Gastrocnemius medialis (tissue), 4 donors: ENCODE data around the gene RXFP4.
"Not testable (repeated sequence)": the region's sequence is repeated elsewhere in the genome, so short reads cannot be mapped to it uniquely, and the experiment has no call there.

Experiments used
- POLR2A ChIP-seq, 2 donors: fragments of 450-650 bp; IDR thresholded peaks; one replicate each; pipeline ENCODE4 v1.6.1; 2017; ENCODE audit warnings: antibody characterized with exemption in 2 of 2, mild to moderate bottlenecking in 2 of 2, moderate library complexity in 2 of 2
- TF ChIP-seq, protein P1 (sequence below), 5 experiments: fragments of 450-650 bp in 3 of 5; fragments of 200-600 bp in 2 of 5; sonication (generic) in 2 of 5; IDR thresholded peaks in 4 of 5; conservative IDR thresholded peaks in 1 of 5; 1 replicate in 4 of 5; 2 replicates in 1 of 5; pipeline ENCODE4 v1.5.1; 2016 to 2019; ENCODE audit warnings: antibody characterized with exemption in 5 of 5, mild to moderate bottlenecking in 3 of 5, moderate library complexity in 3 of 5

DNA sequence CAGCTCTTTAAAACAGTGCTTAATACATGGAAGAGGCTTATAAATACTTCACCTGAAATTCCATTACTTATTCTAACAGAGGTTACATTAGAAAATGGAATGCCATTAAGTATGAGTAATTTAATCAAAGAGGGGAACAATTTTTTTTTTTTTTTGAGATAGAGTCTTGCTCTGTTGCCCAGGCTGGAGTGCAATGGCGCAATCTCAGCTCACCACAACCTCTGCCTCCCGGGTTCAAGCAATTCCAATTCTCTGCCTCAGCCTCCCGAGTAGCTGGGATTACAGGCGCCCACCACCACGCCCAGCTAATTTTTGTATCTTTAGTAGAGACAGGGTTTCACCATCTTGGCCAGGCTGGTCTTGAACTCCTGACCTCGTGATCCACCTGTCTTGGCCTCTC is 45.8 kb upstream of the RXFP4 start:
- TF ChIP-seq POLR2A (IDR thresholded peaks at IDR 0.05): not testable (repeated sequence)
- TF ChIP-seq, protein P1, sequence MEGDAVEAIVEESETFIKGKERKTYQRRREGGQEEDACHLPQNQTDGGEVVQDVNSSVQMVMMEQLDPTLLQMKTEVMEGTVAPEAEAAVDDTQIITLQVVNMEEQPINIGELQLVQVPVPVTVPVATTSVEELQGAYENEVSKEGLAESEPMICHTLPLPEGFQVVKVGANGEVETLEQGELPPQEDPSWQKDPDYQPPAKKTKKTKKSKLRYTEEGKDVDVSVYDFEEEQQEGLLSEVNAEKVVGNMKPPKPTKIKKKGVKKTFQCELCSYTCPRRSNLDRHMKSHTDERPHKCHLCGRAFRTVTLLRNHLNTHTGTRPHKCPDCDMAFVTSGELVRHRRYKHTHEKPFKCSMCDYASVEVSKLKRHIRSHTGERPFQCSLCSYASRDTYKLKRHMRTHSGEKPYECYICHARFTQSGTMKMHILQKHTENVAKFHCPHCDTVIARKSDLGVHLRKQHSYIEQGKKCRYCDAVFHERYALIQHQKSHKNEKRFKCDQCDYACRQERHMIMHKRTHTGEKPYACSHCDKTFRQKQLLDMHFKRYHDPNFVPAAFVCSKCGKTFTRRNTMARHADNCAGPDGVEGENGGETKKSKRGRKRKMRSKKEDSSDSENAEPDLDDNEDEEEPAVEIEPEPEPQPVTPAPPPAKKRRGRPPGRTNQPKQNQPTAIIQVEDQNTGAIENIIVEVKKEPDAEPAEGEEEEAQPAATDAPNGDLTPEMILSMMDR (IDR thresholded peaks at IDR 0.05 in 4 of 5, conservative IDR thresholded peaks at IDR 0.05 in 1 of 5): not testable (repeated sequence)
